Hepatocyte (in vitro differentiated cells): ENCODE measurements around the gene S1PR2.

Source experiments
- CTCF ChIP-seq: fragments of 200-600 bp; sonication (generic); IDR thresholded peaks from 2 replicates; pipeline ENCODE4 v1.5.1; 2016; ENCODE audit warnings: antibody characterized with exemption, mild to moderate bottlenecking; ENCODE audit not compliant: poor library complexity
- EZH2 ChIP-seq: fragments of 200-600 bp; sonication (generic); IDR thresholded peaks from 2 replicates; pipeline ENCODE4 v1.6.1; 2016; ENCODE audit warnings: antibody characterized with exemption, mild to moderate bottlenecking, borderline replicate concordance

GRCh38 chr19:10279737-10280442 is 48.8 kb upstream of the S1PR2 start:
- TF ChIP-seq EZH2 (no peak), CTCF (no peak)
